ENCODE measurements around the gene SLC9A7.

- TF ChIP-seq, protein P1, sequence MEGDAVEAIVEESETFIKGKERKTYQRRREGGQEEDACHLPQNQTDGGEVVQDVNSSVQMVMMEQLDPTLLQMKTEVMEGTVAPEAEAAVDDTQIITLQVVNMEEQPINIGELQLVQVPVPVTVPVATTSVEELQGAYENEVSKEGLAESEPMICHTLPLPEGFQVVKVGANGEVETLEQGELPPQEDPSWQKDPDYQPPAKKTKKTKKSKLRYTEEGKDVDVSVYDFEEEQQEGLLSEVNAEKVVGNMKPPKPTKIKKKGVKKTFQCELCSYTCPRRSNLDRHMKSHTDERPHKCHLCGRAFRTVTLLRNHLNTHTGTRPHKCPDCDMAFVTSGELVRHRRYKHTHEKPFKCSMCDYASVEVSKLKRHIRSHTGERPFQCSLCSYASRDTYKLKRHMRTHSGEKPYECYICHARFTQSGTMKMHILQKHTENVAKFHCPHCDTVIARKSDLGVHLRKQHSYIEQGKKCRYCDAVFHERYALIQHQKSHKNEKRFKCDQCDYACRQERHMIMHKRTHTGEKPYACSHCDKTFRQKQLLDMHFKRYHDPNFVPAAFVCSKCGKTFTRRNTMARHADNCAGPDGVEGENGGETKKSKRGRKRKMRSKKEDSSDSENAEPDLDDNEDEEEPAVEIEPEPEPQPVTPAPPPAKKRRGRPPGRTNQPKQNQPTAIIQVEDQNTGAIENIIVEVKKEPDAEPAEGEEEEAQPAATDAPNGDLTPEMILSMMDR (IDR thresholded peaks at IDR 0.05; ENCODE audit: low read length), result no peak
- no peak for TF ChIP-seq EZH2 (optimal IDR thresholded peaks at IDR 0.05; ENCODE audit: low read depth, low read length)
Measured at GRCh38 chrX:46579250-46579649, 179.7 kb downstream of the SLC9A7 start.

All from MM.1S (cell line).